Mesenteric fat pad (tissue), 1 donor: ENCODE measurements around the gene COL15A1. TPM values are rescaled to one million over a fixed set of nuclear protein-coding genes. Genes with fewer than 3 reads are reported as not detected.

Experiments
- DNase-seq: peaks from one replicate; pipeline ENCODE4 v3.0.0-alpha.2; 2020; ENCODE audit warnings: low spot score
- total RNA-seq: library from RNA; stranded (reverse); fragmentation: NEBNext Ultra II Directional; extraction: Animal tissue kit (Norgen Biotek cat#: 25700); gene quantifications from one replicate; pipeline ENCODE4 v1.2.1, GENCODE V29; 2021
- donor health status: DM: yes; HTN: yes; CAD: no.

Gene COL15A1
- total RNA-seq, 1 donor from 2014 or later: 73.3 TPM

- DNase-seq: no peak
Measured at GRCh38 chr9:98944057-98944733, 488 bp downstream of the COL15A1 start.

- no peak for DNase-seq
Measured at GRCh38 chr9:98944734-98945074, 997 bp downstream of the COL15A1 start.

DNA sequence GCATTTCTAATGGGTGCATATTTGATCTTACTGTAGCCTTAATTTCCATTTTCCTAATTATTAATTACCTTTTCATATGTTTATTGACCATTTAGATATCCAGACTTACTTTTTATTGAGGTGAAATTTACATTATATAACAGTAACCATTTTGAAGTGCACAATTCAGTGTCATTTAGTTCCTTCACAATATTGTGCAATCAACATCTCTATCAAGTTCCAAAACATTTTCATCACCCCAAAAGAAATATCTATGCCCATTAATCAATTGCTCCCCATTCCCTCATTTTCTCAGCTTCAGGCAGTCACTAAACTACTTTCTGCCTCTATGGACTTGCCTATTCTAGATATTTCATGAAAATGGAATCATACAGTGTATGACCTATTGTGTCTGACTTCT, 5.9 kb downstream of the COL15A1 start:
- DNase-seq: no peak

DNA sequence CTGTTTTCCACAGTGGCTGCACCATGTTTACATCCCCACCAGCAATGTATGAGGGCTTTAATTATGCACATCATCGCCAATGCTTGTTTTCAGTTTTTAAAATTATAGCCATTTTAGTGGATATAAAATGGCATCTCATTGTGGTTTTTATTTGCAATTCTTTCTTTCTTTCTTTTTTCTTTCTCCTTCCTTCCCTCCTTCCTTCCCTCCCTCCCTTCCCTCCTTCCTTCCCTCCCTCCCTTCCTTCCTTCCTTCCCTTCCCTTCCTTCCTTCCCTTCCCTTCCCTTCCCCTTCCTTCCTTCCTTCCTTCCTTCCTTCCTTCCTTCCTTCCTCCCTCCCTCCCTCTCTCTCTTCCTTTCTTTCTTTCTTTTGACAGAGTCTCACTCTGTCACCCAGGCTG, 6.6 kb downstream of the COL15A1 start:
- no peak for DNase-seq

GRCh38 chr9:98951967-98952366, 8.3 kb downstream of the COL15A1 start:
- DNase-seq: peak; percentile 11

DNA sequence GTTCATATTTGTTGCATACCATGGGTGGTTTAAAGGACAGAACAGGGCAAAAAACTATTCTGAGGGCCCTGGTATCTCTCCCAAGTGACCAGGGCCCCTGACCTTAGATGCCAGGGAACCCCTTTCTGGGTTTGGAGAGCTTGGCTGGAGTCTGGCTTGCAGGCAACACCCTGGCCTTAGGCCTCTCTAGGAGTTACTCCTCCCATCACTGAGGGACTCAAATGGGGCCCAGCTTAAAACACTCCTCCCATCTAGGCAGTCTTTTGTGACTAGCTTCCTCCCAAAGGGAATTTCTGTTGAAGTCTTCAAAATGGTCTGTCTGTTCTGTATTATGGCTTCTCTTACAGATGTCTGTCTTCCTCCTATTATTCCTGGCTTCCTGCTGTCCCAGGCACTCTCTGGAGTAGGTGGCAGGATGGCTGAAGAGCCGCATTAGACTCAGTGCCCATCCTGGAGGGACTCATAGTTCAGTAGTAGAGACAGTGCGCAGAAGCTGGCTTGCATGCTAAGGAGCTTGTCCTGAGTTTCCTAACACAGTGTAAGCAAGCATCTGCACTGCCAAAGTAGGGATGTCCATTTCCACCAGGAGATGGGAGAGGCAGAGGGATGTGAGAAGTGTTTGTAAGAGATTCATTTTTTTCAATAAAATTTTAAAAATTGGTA, 10.0 kb downstream of the COL15A1 start:
- peak; percentile 24 for DNase-seq

- no peak for DNase-seq
Measured at GRCh38 chr9:98954244-98954610, 10.5 kb downstream of the COL15A1 start.

DNA sequence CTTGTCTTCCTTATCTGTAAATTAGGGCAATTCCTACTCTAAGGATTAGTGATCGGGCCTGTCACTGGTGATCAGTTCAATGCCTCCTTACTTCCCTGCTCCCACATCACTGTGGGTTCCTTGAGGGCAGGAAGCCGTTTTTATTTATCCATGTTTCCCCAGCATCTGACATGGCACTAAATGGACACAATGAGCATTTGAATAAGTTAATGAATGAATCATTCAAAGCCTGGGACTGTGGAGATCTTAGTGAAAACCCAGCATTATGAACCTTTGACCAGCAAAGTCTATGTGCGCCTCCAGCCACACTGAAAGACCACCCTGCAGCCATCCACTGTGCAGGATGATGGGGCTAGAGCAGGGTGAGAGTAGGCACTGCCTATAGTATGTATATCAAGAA, 11.6 kb downstream of the COL15A1 start:
- DNase-seq: no peak

- no peak for DNase-seq
Measured at GRCh38 chr9:98957826-98958225, 14.1 kb downstream of the COL15A1 start.

GRCh38 chr9:98958271-98958984, 14.7 kb downstream of the COL15A1 start:
- no peak for DNase-seq

DNA sequence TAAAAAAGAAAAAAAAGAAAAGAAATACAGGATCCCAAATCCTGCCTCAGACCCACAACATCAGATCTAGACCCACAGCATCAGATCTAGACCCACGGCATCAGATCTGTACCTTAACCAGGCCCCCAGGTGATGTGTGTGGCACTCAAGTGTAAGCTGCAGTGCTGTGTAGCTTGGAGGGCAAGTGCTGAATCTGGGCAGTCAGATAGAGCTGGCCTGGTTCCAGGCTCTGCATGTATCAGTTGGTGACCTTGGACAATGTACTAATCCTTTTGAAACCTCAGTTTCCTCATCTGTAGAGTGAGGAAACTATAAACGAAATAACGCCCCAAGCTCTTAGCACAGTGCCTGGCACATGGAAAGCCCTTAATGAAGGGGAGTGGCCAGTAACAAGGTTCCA, 16.7 kb downstream of the COL15A1 start:
- DNase-seq: no peak

- DNase-seq: no peak
Measured at GRCh38 chr9:98961513-98962180, 17.9 kb downstream of the COL15A1 start.

DNA sequence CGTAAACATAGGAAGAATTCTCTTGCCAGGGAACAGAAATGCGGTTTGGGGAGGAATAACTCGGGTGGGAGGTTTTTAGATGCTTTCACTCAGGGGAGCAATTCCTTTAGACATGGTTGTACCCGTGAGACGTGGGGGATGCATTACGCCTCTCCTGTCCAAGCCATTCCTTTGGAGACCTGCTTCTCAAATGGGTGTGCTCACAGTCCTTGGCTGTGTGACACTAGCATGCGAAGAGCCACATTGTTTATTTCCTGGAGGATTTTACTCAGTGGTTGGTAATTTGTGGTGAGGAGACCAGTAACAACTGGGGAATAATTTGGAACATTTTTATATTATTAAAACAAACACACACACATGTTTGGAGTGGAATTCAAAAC, 18.5 kb downstream of the COL15A1 start:
- no peak for DNase-seq

- no peak for DNase-seq
Measured at GRCh38 chr9:98962861-98963260, 19.2 kb downstream of the COL15A1 start.

DNA sequence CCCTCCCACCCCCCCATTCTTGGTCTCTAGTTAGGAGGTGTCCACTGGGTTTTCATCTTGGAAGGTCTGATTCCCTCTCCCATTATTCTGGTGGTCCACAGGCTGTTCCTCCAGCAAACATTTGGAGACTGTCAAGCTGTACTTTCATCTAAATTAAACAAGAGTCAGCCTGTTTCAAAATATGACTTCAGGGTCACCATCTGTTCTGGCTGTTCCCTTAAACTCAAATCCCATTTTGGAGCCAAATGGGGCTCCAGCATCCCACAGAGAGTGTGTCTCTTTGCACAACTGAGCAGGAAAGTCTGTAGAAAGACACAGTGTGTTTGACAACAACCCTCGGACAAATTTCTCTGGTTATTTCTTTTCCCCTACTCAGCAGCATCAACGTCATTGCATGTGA, 20.5 kb downstream of the COL15A1 start:
- no peak for DNase-seq

DNA sequence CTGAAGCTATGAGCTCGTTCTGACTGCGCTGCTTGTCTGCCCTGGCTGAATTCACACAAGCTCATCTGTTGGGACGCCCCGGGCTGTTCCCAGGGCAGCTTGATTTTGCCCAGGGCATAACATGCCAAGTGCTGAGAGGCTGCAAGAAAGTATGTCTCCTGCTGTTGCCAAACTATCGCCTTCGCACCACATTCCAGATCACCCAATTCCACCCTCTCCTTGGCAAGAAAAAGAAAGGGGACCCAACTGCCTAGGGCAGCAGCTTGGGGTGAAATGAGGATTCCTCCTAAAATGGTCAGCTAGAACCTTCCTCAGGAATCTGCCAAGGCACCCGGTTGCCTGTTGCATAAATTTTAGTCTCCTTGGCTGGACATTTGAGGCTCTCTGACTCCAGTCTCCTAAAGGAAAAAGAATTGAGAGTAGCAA, 21.2 kb downstream of the COL15A1 start:
- peak; percentile 47 for DNase-seq

GRCh38 chr9:98966676-98967075, 23.0 kb downstream of the COL15A1 start:
- DNase-seq: peak; percentile 2

- DNase-seq: peak; percentile 68
Measured at GRCh38 chr9:98967257-98967656, 23.6 kb downstream of the COL15A1 start.

DNA sequence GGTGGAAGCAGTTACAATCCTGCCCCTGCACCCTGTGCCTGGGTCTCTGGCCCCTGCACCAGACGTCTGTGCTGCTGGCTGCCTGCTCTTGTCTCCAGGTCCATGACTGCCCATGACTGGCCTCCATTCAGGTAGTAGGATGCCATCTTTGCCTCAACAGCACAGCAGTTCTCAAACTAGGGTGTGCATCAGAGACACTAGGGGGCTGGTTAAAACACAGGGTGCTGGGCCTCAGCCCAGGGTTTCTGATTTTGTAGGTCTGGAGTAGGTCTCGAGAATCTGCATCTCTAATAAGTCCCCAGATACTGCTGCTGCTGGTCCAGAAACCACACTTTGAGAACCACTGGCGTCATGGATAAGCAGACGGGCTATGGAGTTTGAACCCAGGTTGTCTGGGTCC, 24.0 kb downstream of the COL15A1 start:
- peak; percentile 60 for DNase-seq

GRCh38 chr9:98968601-98969337, 25.1 kb downstream of the COL15A1 start:
- peak; percentile 1 for DNase-seq

DNA sequence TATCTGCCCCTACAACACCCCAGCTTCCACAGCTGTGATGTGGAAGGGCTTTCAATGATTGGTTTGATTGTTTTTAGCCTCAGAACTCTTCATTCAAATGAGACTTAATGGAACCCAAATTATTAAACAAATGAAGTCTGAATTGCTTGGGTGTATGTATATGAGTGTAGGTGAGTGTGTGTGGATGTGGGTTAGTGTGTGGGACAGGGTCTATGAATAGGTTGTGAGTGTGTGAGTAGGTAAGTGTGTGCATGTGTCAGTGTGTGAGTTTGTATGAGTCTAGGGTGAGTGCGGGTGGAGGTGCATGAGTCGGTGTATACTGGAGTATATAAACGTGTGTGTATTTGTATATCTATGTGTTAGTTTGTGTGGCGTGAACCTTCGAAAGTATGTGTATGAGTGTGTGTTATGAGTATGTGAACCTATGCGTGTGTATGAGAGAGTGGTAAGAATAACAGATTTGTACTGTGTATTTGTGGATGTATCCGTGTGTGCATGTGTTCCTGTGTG, 26.9 kb downstream of the COL15A1 start:
- DNase-seq: peak; percentile 8
